NK-92 (cell line): ENCODE measurements around the gene STARD13.
"Not testable (repeated sequence)": the region's sequence is repeated elsewhere in the genome, so short reads cannot be mapped to it uniquely, and the experiment has no call there.

Experiments
- DNase-seq: peaks from one replicate; lab custom pipeline; 2025; ENCODE audit not compliant: unreplicated experiment; lab: John Stamatoyannopoulos, UW

STARD13 gene

GRCh38 chr13:33181264-33181663 is 104.3 kb downstream of the STARD13 start:
- DNase-seq, result no peak

GRCh38 chr13:33180122-33180804 is 105.3 kb downstream of the STARD13 start:
- no peak for DNase-seq

- DNase-seq, result no peak
Observed at GRCh38 chr13:33179463-33179862, 106.1 kb downstream of the STARD13 start.

- no peak for DNase-seq
Observed at GRCh38 chr13:33178209-33178840, 107.2 kb downstream of the STARD13 start.

GRCh38 chr13:33177340-33178208 is 108.0 kb downstream of the STARD13 start:
- not testable (repeated sequence) for DNase-seq

- DNase-seq, result no peak
Observed at GRCh38 chr13:33176526-33176925, 109.0 kb downstream of the STARD13 start.

GRCh38 chr13:33175991-33176390 is 109.6 kb downstream of the STARD13 start:
- DNase-seq, result no peak

- no peak for DNase-seq
Observed at GRCh38 chr13:33174931-33175330, 110.6 kb downstream of the STARD13 start.

GRCh38 chr13:33174491-33174890 is 111.1 kb downstream of the STARD13 start:
- no peak for DNase-seq

- no peak for DNase-seq
Observed at GRCh38 chr13:33172911-33173310, 112.6 kb downstream of the STARD13 start.

GRCh38 chr13:33172400-33172799 is 113.2 kb downstream of the STARD13 start:
- no peak for DNase-seq

- DNase-seq, result no peak
Observed at GRCh38 chr13:33169273-33169980, 116.1 kb downstream of the STARD13 start.

- DNase-seq, result no peak
Observed at GRCh38 chr13:33168321-33168960, 117.1 kb downstream of the STARD13 start.

GRCh38 chr13:33167491-33167890 is 118.1 kb downstream of the STARD13 start:
- DNase-seq, result no peak

- no peak for DNase-seq
Observed at GRCh38 chr13:33165787-33166186, 119.8 kb downstream of the STARD13 start.

- DNase-seq, result no peak
Observed at GRCh38 chr13:33164331-33164730, 121.2 kb downstream of the STARD13 start.

- not testable (repeated sequence) for DNase-seq
Observed at GRCh38 chr13:33162725-33163124, 122.8 kb downstream of the STARD13 start.

- no peak for DNase-seq
Observed at GRCh38 chr13:33158816-33159215, 126.7 kb downstream of the STARD13 start.

- DNase-seq, result no peak
Observed at GRCh38 chr13:33158271-33158670, 127.3 kb downstream of the STARD13 start.

GRCh38 chr13:33154911-33155310 is 130.6 kb downstream of the STARD13 start:
- DNase-seq, result no peak
